Measurements from ENCODE around the gene FCHO2.

FCHO2 gene

DNA sequence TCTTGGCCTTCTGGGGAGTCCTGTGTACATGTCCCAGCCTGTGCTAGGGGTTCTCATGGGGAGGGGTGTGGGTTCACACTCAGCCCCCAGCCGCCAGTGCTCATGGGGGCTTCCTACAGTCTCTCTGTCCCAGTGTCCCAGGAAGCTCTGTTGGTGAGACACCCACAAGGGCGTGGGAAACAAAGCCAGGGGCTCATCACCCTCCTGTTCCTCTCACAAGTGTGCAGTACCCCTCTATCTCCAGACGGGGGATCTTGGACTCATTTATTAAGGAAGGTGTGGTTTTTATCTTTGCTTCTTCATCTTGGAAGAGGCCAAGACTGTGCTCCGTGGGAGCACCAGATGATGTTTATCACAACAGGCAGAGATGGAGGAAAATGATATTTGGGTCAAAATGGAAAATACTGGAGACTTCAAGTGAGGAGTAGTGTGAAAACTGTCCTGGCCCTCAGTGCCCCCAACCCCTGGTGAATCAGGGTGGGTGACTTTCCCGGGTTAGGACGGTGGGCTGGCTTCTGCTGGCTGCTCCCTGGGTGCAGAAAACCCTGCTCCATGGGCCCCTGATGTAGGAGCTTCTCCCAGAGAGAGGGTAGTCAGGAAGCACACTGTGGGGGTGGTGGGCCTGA, 179.7 kb downstream of the FCHO2 start:
- no peak for DNase-seq

DNA sequence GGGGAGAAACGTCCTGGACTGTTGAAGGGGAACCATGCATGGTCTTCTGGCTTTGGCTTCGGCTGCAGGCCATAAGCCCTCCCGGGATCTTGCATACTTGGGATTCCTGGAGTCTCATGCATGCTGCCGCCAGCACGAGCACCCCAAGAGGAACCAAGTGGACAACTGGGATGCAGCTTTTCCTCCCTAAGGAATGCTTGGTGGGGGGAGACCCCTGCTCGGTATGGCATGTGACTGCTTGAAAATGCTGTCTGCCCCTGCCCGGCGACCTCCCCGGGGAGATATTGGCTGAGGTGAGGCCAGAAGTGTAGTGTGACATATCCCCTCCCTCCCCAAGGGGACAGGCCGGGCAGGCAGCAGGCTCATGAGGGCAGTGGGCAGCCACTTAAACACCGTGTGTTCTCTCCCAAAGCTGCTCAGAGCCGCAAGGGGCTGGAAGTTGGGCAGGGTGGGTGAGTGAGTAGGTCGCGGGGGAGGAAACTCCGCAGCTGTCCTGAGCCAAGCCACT, 180.3 kb downstream of the FCHO2 start:
- no peak for DNase-seq

DNA sequence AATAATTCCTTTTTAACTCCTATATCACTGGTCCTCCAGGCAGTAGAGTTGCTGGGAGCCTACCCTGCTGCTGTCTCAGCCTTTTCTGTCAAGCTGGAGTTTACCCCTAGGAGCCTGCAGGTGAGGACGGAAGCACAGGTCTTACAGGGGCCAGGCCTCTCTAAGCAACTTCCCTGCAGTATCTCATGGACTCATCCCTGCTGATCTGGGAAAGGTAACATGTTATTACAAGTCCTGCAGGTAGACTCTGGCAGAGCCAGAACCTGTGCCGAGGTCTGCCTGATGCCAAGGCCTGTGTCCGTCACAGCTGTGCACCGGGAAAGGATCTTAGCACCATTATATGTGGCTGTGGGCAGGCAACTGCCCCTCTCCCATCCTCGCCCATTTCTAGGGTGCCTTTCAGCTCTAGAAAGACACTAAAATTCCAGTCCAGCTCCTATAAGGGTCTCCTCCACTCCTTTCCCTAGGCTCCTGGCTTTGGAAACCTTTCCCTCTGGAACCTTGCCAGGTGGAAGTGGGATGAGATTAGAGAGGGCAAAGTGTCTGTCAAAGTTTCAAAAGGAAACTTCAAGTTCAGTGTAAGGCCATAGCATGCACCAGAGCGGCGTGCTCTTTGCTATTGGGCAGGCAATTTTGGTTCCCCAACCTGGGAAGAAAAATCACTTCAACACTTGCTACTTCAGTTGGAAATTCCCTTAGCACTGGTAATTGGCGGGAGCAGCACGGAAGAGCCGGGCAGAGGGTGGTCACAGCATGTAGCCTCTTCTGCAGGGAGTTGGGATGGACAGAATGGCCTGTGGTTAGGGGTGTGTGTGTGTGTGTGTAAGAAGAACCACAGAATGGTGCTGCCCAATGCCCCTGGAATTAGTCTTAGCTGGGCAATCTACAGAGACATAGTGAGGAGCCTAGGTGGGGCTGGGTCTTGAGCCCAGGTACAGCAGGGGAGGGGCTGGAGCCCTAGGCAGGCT, 182.0 kb downstream of the FCHO2 start:
- DNase-seq: no peak

DNA sequence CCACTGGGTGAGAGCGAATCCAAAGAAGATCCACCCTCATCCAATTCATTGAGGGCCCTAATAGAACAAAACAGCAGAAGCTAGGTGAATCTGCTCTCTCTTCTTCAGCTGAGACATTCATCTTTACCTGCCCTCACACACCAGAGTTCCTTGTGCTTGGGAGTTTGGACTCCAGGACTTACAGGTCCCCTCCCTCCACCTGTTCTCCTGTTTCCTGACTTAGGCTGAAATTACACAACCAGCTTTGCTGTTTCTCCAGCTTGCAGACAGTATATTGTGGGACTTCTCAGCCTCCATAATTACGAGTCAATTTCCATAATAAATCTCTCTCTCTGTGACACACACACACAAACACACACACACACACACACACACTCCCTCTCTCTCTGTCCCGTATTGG, 183.6 kb downstream of the FCHO2 start:
- DNase-seq: no peak
